Hematopoietic multipotent progenitor cell treated with erythropoietin and hydrocortisone succinate and interleukin-3 and kit ligand, for 4 days (in vitro differentiated cells): ENCODE measurements around the gene ICAM4.
A peak's percentile ranks its signal among the peaks of the same experiment; 100 is the strongest.
"Not testable (repeated sequence)": the region's sequence is repeated elsewhere in the genome, so short reads cannot be mapped to it uniquely, and the experiment has no call there.

Experiments used
- DNase-seq: peaks from one replicate; pipeline ENCODE4 v3.0.0-alpha.2; 2015

The ICAM4 gene, protein sequence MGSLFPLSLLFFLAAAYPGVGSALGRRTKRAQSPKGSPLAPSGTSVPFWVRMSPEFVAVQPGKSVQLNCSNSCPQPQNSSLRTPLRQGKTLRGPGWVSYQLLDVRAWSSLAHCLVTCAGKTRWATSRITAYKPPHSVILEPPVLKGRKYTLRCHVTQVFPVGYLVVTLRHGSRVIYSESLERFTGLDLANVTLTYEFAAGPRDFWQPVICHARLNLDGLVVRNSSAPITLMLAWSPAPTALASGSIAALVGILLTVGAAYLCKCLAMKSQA

DNA sequence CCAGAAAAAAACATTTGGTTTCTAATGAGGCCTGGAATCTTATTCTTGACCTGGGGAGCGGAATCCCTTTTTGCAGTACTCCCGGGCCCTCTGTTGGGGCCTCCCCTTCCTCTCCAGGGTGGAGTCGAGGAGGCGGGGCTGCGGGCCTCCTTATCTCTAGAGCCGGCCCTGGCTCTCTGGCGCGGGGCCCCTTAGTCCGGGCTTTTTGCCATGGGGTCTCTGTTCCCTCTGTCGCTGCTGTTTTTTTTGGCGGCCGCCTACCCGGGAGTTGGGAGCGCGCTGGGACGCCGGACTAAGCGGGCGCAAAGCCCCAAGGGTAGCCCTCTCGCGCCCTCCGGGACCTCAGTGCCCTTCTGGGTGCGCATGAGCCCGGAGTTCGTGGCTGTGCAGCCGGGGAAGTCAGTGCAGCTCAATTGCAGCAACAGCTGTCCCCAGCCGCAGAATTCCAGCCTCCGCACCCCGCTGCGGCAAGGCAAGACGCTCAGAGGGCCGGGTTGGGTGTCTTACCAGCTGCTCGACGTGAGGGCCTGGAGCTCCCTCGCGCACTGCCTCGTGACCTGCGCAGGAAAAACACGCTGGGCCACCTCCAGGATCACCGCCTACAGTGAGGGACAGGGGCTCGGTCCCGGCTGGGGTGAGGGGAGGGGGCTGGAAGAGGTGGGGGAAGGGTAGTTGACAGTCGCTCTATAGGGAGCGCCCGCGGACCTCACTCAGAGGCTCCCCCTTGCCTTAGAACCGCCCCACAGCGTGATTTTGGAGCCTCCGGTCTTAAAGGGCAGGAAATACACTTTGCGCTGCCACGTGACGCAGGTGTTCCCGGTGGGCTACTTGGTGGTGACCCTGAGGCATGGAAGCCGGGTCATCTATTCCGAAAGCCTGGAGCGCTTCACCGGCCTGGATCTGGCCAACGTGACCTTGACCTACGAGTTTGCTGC, at the start of gene ICAM4:
TSS of gene ICAM4 (plus strand) at position 153 of the 935 bp plus-strand sequence. CDS start at position 211, 58 bp downstream.
- peak; percentile 97 for DNase-seq

DNA sequence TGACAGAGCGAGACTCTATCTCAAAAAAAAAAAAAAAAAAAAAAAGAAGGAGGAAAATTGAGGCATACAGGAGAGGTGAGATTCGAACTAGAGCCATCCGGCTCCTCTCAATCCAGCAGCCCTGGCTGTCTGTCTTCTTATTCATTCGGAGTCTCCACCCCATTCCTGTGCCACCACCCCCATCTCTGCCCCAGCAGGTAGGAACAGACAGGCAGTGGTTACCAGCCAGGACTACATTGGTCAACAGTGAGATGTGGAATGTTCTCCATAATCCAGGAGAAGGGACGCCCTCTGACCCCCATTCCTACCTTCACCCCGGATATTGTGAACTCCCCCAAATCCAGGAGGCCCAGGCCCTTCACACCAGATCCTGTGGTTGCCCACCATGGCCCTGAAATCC, 49.1 kb upstream of the ICAM4 start:
- DNase-seq, result no peak

DNA sequence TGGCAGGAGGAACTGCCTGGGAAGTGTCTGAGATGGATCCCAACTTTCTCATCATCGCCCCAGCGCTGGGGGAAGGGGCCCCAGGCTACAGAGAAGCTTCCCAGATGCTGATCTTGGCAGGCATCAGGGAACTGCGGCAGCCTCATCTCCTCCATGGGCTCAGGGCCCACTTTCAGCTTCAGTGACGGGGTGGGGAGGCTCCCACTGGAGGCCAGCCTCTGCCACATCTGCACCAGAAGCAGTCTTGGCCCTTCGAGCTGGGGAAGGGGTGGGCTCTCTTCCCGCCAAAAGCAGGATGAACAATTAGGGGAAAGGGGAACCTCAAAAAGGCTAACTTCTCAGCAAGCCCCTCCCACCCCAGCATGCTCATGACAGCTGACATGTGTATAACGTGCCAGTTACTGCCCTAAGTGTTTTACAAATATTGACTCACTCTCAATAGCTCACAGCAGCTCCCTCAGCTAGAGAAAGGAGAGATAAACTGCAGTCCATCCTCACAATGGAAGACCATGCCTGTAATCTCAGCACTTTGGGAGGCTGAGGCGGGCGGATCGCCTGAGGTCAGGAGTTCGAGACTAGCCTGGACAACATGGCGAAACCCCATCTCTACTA, 48.5 kb upstream of the ICAM4 start:
- peak; percentile 49 for DNase-seq

DNA sequence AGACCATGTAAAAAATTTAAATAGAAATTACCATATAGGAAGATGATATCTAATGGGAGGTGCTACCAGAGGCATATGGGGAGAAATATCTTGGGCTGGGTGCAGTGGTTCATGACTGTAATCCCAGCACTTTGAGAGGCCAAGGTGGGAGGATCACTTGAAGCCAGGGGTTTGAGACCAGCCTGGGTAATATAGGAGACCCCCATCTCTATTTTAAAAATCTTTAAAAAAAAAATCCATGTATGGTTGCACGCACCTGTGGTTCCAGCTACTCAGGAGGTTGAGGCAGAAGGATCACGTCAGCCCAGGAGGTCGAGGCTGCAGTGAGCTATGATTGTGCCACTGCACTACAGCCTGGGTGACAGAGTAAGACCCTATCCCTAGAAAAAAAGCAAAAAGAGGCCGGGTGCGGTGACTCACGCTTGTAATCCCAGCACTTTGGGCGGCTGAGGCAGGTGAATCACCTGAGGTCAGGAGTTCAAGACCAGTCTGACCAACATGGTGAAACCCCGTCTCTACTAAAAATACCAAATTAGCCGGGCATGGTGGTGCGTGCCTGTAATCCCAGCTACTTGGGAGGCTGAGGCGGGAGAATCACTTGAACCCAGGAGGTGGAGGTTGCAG, 44.8 kb upstream of the ICAM4 start:
- not testable (repeated sequence) for DNase-seq

DNA sequence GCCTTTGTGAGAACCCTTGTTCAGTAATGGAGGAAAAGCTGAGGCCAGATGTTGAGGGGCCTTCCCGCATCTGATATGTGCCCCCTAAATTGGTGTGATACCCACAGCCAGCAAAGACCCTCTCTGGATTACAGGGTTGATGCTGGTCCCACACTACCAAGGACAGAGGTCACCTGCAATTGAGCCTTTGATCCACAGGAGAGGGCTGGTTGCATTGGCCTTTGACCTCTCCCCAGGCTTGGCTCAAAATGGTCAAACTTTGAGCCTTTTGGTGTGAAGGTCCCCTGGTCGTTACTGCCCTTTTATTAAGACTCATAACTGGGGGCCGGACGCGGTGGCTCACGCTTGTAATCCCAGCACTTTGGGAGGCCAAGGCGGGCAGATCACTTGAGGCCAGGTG, 43.1 kb upstream of the ICAM4 start:
- DNase-seq, result no peak

DNA sequence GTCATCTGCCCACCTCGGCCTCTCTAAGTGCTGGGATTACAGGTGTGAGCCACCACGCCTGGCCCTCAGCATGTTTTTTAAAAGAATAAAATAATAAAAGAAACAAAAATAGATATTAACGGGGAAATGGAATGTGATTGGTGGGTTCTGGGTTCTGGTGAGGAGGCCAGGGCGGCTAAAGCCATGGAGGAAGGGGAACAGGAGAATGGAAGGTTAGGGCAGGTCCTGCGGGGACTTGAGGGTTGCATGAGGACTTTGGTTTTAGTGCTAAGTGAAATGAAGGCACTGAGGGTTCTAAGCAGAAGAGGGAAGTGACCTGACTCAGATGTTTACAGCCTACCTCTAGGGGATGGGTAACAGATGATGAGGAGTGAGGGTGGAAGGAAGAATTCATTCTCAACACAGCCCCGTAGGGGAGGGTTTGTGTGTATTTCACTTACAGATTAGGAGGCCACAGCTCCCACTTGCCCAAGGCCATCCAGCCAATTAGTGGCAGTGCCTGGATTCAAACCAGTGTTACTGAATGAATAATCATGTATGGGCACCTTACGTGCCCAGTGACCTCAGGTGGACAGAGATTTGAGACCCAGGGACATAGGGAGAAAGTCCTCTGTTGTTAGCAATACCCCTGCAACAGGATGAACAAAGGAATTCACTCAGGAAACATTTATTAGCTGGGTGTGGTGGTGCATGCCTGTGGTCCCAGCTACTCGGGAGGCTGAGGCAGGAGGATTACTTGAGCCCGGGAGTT, 41.4 kb upstream of the ICAM4 start:
- no peak for DNase-seq

DNA sequence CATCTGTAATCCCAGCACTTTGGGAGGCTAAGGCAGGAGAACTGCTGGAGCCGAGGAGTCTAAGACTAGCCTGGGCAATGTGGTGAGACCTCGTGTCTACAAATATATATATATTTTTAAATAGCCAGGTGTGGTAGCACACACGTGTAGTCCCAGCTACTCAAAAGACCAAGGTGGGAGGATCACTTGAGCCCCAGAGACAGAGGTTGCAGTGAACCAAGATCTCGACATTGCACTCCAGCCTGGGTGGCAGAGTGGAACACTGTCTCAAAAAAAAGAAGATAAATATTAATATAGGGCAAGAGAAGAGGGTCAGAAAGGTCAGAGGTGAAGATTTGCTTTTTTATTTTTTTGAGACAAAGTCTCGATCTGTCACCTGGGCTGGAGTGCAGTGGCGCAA, 40.2 kb upstream of the ICAM4 start:
- no peak for DNase-seq

DNA sequence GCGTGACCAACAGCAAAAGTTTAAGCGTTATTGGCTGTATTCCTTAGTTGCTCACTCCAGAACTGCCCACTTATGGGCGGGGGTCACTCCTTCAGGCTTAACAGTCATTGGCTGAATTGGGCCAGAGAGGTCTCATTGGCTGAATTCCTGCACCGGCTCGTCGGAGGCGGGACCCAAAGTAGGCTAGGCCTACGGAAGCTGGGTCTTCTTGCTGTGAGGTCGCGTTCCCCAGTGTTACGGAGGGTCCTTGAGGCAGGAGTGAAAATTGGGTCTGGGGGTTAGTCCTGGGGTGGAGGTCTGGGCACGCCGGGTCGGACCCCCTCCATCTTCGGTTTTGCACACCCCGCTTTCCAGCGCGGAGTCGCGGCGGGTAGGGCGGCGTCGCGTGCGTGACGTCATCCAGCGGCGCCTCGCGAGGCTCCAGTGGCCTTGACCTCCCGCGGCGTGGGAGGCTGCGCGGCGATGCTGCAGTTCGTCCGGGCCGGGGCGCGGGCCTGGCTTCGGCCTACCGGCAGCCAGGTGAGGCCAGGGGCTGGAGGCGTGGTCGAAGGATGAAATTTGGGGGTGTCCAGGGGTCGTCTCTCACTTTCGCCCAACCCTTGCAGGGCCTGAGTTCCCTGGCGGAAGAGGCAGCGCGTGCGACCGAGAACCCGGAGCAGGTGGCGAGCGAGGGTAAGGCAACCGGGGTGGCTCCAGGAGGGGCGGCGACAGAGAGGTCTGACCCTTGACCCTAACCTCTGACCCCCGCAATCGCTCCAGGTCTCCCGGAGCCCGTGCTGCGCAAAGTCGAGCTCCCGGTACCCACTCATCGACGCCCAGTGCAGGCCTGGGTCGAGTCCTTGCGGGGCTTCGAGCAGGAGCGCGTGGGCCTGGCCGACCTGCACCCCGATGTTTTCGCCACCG, 34.7 kb upstream of the ICAM4 start, which contains the start of gene MRPL4:
TSS of gene MRPL4 (plus strand) at position 423 of the 903 bp plus-strand sequence. CDS start at position 463, 40 bp downstream.
- DNase-seq, result peak; percentile 100

DNA sequence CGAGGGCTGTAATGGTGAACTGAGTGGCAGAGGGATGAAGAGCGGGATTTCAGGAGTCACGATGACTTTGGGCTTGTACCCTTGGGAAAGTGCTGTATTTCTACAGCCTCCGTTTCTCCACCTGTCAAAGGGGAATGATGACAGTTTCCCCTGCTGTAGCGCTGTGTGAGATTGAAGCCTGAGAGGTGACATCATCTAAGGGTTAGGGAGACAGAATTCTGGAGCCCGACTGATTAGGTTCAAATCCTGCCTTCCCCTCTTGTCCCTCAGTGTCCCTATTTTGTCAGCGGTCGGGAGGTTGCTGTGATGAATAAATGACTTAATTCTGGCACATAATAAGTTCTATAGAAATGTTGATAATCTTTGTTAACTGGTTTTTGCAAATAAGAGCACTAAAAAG, 34.0 kb upstream of the ICAM4 start:
- DNase-seq, result no peak

DNA sequence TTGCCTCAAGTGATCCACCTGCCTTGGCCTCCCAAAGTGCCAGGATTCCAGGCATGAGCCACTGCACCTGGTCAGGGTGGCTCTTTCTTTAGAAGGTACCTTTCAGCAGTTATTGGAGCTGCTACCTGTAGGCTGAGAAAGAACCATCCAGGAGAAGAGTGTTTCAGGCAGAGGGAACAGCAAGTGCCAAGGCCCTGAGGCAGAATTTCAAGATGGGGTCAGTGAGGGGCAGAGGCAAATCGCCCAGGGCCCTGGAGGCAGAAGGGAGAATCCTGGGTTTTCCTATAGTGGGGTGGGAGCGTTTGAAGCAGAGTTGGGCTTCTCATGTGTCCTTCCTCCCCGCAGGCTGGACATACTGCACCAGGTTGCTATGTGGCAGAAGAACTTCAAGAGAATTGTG, 32.5 kb upstream of the ICAM4 start:
- no peak for DNase-seq

DNA sequence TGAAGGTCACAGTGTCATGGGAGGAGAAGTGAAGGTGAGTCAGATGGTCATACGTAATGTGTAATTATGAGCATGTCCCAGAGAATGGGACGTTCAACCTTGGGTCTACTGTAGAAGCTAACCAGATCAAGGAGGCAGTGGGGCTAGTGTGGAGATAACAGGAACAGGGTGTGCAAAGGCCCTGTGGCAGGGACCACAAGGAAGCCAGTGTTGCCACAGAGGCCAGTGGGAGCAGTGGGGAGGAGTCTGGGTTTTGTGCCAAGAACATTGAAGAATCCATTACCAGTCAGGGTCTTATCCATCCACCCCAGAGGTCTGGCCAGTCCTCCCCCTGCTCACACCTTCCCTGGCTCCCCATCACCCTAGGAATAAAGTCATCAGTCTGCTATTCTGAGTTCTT, 31.4 kb upstream of the ICAM4 start:
- no peak for DNase-seq

DNA sequence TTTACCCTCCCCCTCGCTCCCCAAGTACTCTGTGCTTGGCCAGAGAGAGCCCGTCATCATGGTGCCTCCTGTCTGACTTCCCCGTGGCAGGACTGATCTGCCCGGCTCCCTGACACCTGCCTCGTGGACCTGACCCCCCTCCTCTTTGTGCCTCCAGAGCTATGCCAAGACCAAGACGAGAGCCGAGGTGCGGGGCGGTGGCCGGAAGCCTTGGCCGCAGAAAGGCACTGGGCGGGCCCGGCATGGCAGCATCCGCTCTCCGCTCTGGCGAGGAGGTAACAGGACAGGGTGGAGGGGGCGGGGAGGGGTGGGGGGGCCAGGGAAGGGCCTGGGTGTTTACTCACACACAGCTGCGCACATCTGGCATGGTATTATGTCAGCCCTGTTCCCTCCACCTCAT, 30.2 kb upstream of the ICAM4 start:
- DNase-seq, result no peak

DNA sequence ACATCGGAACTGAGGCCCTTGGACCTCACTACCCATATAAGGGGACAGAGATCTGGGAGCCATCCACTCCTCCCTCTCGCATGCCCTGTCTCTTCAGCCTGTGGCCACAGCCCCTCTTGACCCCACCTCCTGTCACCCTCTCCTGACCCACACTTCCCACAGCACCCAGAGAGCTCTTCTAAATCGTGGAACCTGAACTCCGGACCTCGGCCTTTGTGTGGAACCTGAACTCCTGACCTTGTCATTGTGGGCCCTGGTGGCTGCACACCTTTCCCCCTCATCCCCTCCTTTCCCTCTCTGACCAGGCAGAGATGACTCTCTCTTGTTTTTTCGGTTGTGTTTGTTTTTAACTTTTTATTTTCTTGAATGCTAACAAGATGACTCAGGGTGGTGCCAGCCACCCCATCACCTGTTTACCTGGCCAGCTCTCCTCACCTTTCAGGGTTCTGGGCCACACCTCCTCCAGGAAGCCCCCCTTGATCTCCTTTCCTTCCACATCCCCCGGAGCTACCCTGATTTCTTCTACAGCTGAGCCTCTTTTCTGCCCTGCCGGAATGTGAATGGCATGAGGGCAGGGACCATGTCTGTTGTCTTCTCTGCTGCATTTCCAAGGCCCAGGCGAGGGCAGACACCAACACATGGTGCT, 29.7 kb upstream of the ICAM4 start:
- DNase-seq, result no peak

DNA sequence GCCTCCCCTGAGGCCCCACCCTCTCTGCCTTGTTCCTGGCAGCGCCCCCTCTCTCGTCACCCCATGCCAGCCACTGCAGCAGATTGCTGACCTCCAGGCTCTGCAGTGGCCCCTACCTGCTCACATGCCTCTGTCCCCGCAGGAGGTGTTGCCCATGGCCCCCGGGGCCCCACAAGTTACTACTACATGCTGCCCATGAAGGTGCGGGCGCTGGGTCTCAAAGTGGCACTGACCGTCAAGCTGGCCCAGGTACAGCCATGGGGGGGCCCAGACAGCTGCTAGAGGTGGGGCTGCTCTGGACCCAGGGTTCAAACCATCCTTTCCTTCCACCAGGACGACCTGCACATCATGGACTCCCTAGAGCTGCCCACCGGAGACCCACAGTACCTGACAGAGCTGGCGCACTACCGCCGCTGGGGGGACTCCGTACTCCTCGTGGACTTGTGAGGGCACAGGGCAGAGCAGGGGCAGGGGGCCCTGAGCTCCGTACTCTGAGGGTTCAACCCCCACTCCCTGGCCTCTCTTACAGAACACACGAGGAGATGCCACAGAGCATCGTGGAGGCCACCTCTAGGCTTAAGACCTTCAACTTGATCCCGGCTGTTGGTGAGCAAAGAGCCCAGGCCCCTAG, 28.6 kb upstream of the ICAM4 start:
- no peak for DNase-seq

DNA sequence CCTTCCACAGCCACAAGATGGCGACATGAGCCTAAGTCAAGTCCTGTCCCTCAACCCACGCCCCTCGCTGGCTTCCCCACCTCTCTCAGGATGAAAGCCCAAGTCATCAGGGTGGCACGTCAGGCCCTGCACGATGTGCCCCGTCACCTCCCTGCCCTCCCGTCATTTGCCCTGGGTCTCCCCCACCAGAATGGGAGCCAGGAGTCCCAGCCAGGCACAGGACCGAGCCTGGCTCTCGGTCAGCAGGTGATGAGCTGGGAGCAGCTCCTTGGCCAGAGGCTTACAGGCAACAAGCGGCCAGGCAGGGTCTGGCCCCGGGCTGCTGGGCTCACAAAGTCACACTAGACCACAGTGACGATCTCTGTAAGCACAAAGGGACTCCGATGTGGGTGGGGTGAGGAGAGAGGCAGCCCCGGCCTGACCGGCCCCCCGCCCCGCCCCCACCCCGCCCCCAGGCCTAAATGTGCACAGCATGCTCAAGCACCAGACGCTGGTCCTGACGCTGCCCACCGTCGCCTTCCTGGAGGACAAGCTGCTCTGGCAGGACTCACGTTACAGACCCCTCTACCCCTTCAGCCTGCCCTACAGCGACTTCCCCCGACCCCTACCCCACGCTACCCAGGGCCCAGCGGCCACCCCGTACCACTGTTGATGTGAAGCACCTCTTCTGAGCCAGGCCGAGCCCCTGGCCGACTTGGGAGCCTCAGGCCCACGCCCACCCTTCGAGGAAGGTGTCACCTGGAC, 27.4 kb upstream of the ICAM4 start:
- peak; percentile 97 for DNase-seq

DNA sequence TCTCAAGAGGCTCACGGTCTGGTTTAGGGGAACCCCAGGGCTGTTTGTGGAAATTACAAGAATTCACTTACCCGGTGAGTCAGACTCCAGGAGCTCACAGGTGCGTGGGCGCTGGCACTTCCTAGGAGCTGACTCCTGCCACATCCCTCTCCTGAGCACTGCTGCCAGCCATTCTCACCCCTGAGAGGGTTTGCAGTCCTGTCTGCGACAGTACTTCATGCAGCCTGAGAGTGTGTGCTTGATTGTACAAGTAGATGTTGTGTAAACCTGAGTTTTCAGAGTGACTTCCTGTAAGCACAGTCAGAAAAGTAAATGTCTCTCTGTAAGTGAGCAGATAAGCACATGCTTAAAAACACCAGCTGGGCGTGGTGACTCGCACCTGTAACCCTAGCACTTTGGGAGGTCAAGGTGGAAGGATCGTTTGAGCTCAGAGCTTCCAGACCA, 26.6 kb upstream of the ICAM4 start:
- DNase-seq, result no peak

DNA sequence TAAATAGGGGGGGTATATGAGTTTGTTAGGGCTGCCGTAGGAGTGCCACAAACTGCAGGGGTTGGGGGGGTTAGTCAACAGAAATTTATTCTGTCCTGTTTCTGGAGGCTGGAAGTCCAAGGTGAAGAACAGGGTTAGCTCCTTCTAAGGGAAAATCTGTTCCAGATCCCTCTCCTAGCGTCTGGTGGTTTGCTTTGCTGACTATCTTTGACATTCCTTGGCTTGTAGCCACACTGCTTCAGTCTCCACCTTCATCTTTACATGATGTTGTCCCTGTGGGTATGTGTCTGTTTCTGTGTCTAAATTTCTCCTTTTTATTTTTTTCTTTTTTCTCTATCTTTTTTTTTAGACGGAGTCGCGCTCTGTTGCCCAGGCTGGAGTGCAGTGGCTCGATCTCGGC, 24.0 kb upstream of the ICAM4 start:
- no peak for DNase-seq

DNA sequence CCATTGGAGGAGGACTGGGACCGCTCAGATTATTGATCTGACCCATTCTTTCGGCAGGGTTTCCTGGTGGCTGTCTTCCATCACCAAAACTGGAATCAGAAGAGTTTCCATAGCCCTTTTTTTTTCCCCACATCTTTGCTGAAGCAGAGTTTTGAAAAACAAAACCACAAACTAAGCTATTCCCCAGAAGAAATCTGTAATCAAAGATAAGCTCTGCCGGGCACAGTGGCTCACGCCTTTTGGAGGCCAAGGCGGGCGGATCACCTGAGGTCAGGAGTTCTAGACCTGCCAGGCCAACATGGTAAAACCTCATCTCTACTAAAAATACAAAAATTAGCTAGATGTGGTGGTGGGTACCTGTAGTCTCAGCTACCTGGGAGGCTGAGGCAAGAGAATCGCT, 20.0 kb upstream of the ICAM4 start:
- DNase-seq, result peak; percentile 69

DNA sequence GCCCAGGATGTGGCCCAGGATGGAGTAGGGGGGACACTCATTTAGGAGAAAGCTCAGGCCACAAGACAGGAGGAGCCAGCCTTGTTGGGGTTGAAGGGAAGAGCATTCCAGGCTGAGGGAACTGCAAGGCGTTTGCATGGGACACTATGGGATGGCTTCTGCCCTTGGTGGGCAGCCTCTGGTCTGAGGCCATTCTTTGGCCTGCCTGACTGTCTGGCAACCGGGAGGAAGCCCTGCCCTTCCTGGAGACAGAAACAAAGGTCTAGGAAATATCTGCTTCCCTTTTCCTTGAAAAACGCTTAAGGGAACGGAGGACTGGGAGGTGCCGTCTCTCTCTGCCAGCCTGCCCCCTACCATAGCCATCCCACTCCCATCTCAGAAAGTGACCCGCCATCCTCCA, 18.7 kb upstream of the ICAM4 start:
- DNase-seq, result no peak
